K562 (cell line): Measurements from ENCODE around the gene IGSF9. TPM values are rescaled to one million over a fixed set of nuclear protein-coding genes. Genes with fewer than 3 reads are reported as not detected.

Experiments
- ATAC-seq: fragments of 200-7000 bp; cut with Tn5 transposase; 3 replicates; pipeline ENCODE4 v1.9.1; 2020; ENCODE audit warnings: moderate library complexity
- BruUV-seq: library from RNA; stranded (reverse); fragments of 400-500 nt; replicated peaks from 2 replicates; lab custom pipeline; 2021; lab: Mats Ljungman, UMichigan
- CTCF ChIA-PET: fragments of 300-600 bp; formaldehyde crosslinking; extraction: SDS; loops from one replicate; lab custom pipeline; 2021; ENCODE audit warnings: low intra/inter-chr PET ratio; lab: Yijun Ruan, JAX
- POLR2A ChIA-PET: fragments of 300-600, 350-650 bp; sonication (Branson Sonifier 250); formaldehyde crosslinking; extraction: SDS; loops from one replicate; lab custom pipeline; 2021; ENCODE audit warnings: antibody characterized with exemption, inconsistent platforms; lab: Yijun Ruan, JAX
- DNase-seq, 4 experiments: peaks; one replicate each; pipeline versions ENCODE4 v3.0.0 to v3.0.0-alpha.2; 2011 to 2018; ENCODE audit warnings: low spot score in 3 of 4, mixed read lengths in 3 of 4; ENCODE audit errors: extremely low read depth in 1 of 4
- FAIRE-seq: peaks from 2 replicates; lab custom pipeline; 2011; peaks lifted over from hg19 to GRCh38; lab: Jason Lieb, UNC
- H2AFZ ChIP-seq: 2 replicates; pipeline ENCODE4 v1.6.0; 2011; ENCODE audit warnings: low read depth, low read length, control low read depth, inconsistent platforms
- H3K27ac ChIP-seq: fragments of 200-600 bp; 3 replicates; pipeline ENCODE4 v1.8.0; 2011; ENCODE audit warnings: low read depth, mild to moderate bottlenecking, control low read depth, inconsistent platforms, low read length, moderate library complexity, mixed read lengths; ENCODE audit errors: extremely low read depth
- H3K27me3 ChIP-seq, 2 experiments: fragments of 300-600 bp in 1 of 2; 2 replicates in 1 of 2; 3 replicates in 1 of 2; pipeline versions ENCODE4 v1.6.0 to v1.8.0; 2011; ENCODE audit warnings: inconsistent platforms in 2 of 2, low read length in 2 of 2, mild to moderate bottlenecking in 1 of 2, mixed read lengths in 1 of 2, moderate library complexity in 1 of 2; ENCODE audit not compliant: control insufficient read depth in 2 of 2, insufficient read depth in 2 of 2
- H3K36me3 ChIP-seq: fragments of 300-600 bp; 3 replicates; pipeline ENCODE4 v1.8.0; 2011; ENCODE audit warnings: mild to moderate bottlenecking, low read length, inconsistent platforms; ENCODE audit not compliant: control insufficient read depth, insufficient read depth
- H3K4me1 ChIP-seq, 2 experiments: fragments of 200-600 bp in 1 of 2; replicated peaks in 1 of 2; 2 replicates in 1 of 2; 3 replicates in 1 of 2; pipeline versions ENCODE4 v1.5.1 to v1.8.0; 2011; ENCODE audit warnings: inconsistent platforms in 2 of 2, low read length in 2 of 2, mild to moderate bottlenecking in 1 of 2, mixed read lengths in 1 of 2, moderate library complexity in 1 of 2; ENCODE audit not compliant: control insufficient read depth in 2 of 2, insufficient read depth in 2 of 2
- H3K4me2 ChIP-seq: 2 replicates; pipeline ENCODE4 v1.6.1; 2011; ENCODE audit warnings: low read length, control low read depth, inconsistent platforms, mixed read lengths; ENCODE audit not compliant: insufficient read depth
- H3K4me3 ChIP-seq: fragments of 200-600 bp; sonication (generic), shearing (Covaris generic); 2 replicates; pipeline ENCODE4 v1.5.1; 2016; ENCODE audit warnings: control low read depth, inconsistent platforms
- H3K79me2 ChIP-seq: fragments of 200-600 bp; 3 replicates; pipeline ENCODE4 v1.8.0; 2011; ENCODE audit warnings: low read length, inconsistent platforms; ENCODE audit not compliant: control insufficient read depth, insufficient read depth
- H3K9ac ChIP-seq, 2 experiments: 2 replicates each; pipeline versions ENCODE4 v1.6.0 to v1.6.1; 2011; ENCODE audit warnings: low read depth in 2 of 2, low read length in 2 of 2, control low read depth in 1 of 2, inconsistent platforms in 1 of 2, mild to moderate bottlenecking in 1 of 2, mixed read lengths in 1 of 2; ENCODE audit not compliant: insufficient read depth in 1 of 2
- H3K9me1 ChIP-seq: one replicate; pipeline ENCODE4 v1.6.0; 2011; ENCODE audit warnings: inconsistent platforms, mild to moderate bottlenecking, low read length, moderate library complexity; ENCODE audit not compliant: control insufficient read depth, insufficient read depth
- H3K9me3 ChIP-seq: replicated peaks from 2 replicates; pipeline ENCODE4 v1.5.1; 2011; ENCODE audit warnings: low read depth, low read length, inconsistent platforms; ENCODE audit not compliant: control insufficient read depth, insufficient read depth
- H4K20me1 ChIP-seq: replicated peaks from 2 replicates; pipeline ENCODE4 v1.6.1; 2011; ENCODE audit warnings: low read length, inconsistent platforms, mixed read lengths; ENCODE audit not compliant: control insufficient read depth, insufficient read depth
- CHD7 ChIP-seq: fragments of 200-600 bp; sonication (generic); IDR thresholded peaks from one replicate; pipeline ENCODE4 v1.6.1; 2012; ENCODE audit warnings: mild to moderate bottlenecking, low read depth, low read length, inconsistent platforms
- ETV6 ChIP-seq, 3 experiments: fragments of 150-350 bp in 1 of 3; sonication (generic) in 1 of 3; formaldehyde crosslinking in 1 of 3; IDR thresholded peaks; 2 replicates each; pipeline versions ENCODE4 v1.6.1 to v1.8.0; 2014 to 2022; ENCODE audit warnings: borderline replicate concordance in 2 of 3, low read depth in 2 of 3, antibody characterized with exemption in 1 of 3, low read length in 1 of 3, mild to moderate bottlenecking in 1 of 3, missing genetic modification reagents in 1 of 3
- HMG20B ChIP-seq: fragments of 250-450 bp; sonication (Bioruptor Pico); IDR thresholded peaks from 2 replicates; pipeline ENCODE4 v1.5.0; 2021; ENCODE audit warnings: mild to moderate bottlenecking
- RBM14 ChIP-seq: fragments of 200-400 bp; formaldehyde crosslinking; IDR thresholded peaks from 2 replicates; pipeline ENCODE4 v1.6.1; 2018; ENCODE audit warnings: low read depth, mild to moderate bottlenecking, low read length, moderate library complexity, borderline replicate concordance; ENCODE audit not compliant: insufficient read depth
- RCOR1 ChIP-seq, 2 experiments: IDR thresholded peaks; 2 replicates each; pipeline ENCODE4 v1.6.1; 2012; ENCODE audit warnings: low read depth in 2 of 2, low read length in 2 of 2, borderline replicate concordance in 1 of 2, improper control_type of control experiment in 1 of 2
- RFX1 ChIP-seq: fragments of 450-650 bp; IDR thresholded peaks from 2 replicates; pipeline ENCODE4 v1.6.1; 2016; ENCODE audit warnings: mild to moderate bottlenecking, moderate library complexity
- SMARCA4 ChIP-seq: fragments of 450-650 bp; IDR thresholded peaks from 2 replicates; pipeline ENCODE4 v1.6.1; 2016
- ZNF23 ChIP-seq: fragments of 250-450 bp; sonication (Bioruptor Pico); IDR thresholded peaks from 2 replicates; pipeline ENCODE4 v1.4.0; 2020; ENCODE audit warnings: mild to moderate bottlenecking
- ZNF3 ChIP-seq: fragments of 250-450 bp; sonication (Bioruptor Pico); IDR thresholded peaks from 2 replicates; pipeline ENCODE4 v1.5.0; 2021; ENCODE audit warnings: mild to moderate bottlenecking, moderate library complexity
- WGBS: fragments of 100-300 bp; shearing (Covaris generic); methylation state at CpG from one replicate; pipeline ENCODE4 v1.1.6; 2016; ENCODE audit warnings: low coverage, mixed read lengths; ENCODE audit not compliant: insufficient coverage; ENCODE audit errors: missing lambda C conversion rate; 5-methylcytosine and 5-hydroxymethylcytosine counted together
- in situ Hi-C: fragments of 300-500 bp; cut with MboI; formaldehyde crosslinking; loops from 4 replicates; pipeline ENCODE4 v1.15.0; 2018; ENCODE audit warnings: inconsistent platforms, mixed read lengths
- intact Hi-C: fragments of 100-400 bp; cut with micrococcal nuclease; formaldehyde crosslinking; loops from 2 replicates; pipeline ENCODE4 v1.14.2; 2022
- polyA plus RNA-seq, 8 experiments: library from polyadenylated mRNA; depleted of rRNA in 4 of 8; stranded (reverse) in 5 of 8; unstranded in 3 of 8; fragments of >200 nt; fragmentation: Nextera tagmentation in 2 of 8; fragmentation: Illumina TruSeq in 1 of 8; extraction: Ambion mirVana in 2 of 8; extraction: Trizol in 1 of 8; gene quantifications; 2 replicates each; pipeline versions ENCODE4 v1.2.1 to v1.2.3, GENCODE V29; 2011 to 2014; ENCODE audit warnings: inconsistent platforms in 1 of 8, missing spikeins in 1 of 8
- total RNA-seq, 7 experiments: library from RNA; depleted of rRNA in 6 of 7; stranded (reverse); fragments of >200 nt in 6 of 7; fragmentation: Illumina TruSeq in 2 of 7; extraction: Trizol in 2 of 7; gene quantifications; 2 replicates each; pipeline versions ENCODE4 v1.2.1 to v1.2.3, GENCODE V29; 2011 to 2021; ENCODE audit warnings: low replicate concordance in 1 of 7

Gene IGSF9
- total and polyA plus RNA-seq, 9 of the 15 experiments (the other 6 are each of a cell fraction or from before 2014, with no cell fraction given): 0.03 to 0.29 (median 0.07) TPM; not detected in 1

- 33% methylated on average over 6 of the region's 6 CpGs for WGBS
- Histone ChIP-seq H3K9me3 (no peaks in the 10 kb centered on the region; the same call in 1 of the 2 replicates), H3K36me3 (no peaks in the 10 kb centered on the region), H3K4me2 (no peak overlapping the region), H3K9ac (no peak overlapping the region), H3K4me1 (peaks cover 4 to 43% of the 10 kb centered on the region in 2 experiments; a peak in 4 of 5 replicates), H3K79me2 (no peaks in the 10 kb centered on the region), H3K9me1 (peaks cover 3% of the 10 kb centered on the region), H3K27me3 (no peaks in the 10 kb centered on the region), H2AFZ (peak overlapping the region; percentile 49), H4K20me1 (no peaks in the 10 kb centered on the region), H3K4me3 (no peak overlapping the region), H3K27ac (0 out of 3 replicates have a peak overlapping the region, but pooled peaks have one; percentile 17)
- in situ Hi-C loops: no loop called here
- peak; percentile 54 to 84 (median 64) for DNase-seq
- peak; percentile 87 for ATAC-seq
- intact Hi-C loops: no loop called here
- no TSS peak for BruUV-seq
- POLR2A ChIA-PET: interaction anchor here (0.6 kb wide), 1 partner anchor 55 kb away, joined by 3 read pairs; the partner anchor contains the start of gene SLAMF8
- CTCF ChIA-PET: no interaction called here
- peak; percentile 92 for FAIRE-seq
- TF ChIP-seq CHD7: no peak
- TF ChIP-seq RFX1: no peak
- 0 out of 4 replicates have a peak, but pooled peaks of 1 of the 2 experiments have one; percentile 7 for TF ChIP-seq RCOR1 (IDR thresholded peaks at IDR 0.05; ENCODE audit: borderline replicate concordance in 1 of 2, low read depth in 2 of 2, low read length in 2 of 2)
- TF ChIP-seq SMARCA4: peak; percentile 69
- no peak for TF ChIP-seq ETV6 (IDR thresholded peaks at IDR 0.05; ENCODE audit: borderline replicate concordance in 1 of 2, low read depth in 2 of 2, low read length in 1 of 2)
- no peak for TF ChIP-seq ETV6 (CRISPR knock-in tag; IDR thresholded peaks at IDR 0.05; ENCODE audit: borderline replicate concordance)
- TF ChIP-seq ZNF3 (CRISPR knock-in tag): no peak
- TF ChIP-seq ZNF23 (CRISPR knock-in tag): no peak
- no peak for TF ChIP-seq RBM14
- no peak for TF ChIP-seq HMG20B
Observed at GRCh38 chr1:159881622-159882526, 63.5 kb downstream of the IGSF9 start.
